Thyroid gland (tissue), 4 donors: ENCODE measurements around the gene SOCS3. TPM values are rescaled to one million over a fixed set of nuclear protein-coding genes. Genes with fewer than 3 reads are reported as not detected.

ENCODE experiments used
- DNase-seq, 2 donors: peaks; one replicate each; pipeline ENCODE4 v3.0.0-alpha.2; 2019
- H3K27ac ChIP-seq, 3 donors: fragments of 200-600 bp; sonication (generic); 1 replicate in 2 of 3; 2 replicates in 1 of 3; pipeline ENCODE4 v1.5.1; 2016 to 2019; ENCODE audit warnings: mild to moderate bottlenecking in 1 of 3, moderate library complexity in 1 of 3
- H3K27me3 ChIP-seq: fragments of 200-600 bp; sonication (generic); one replicate; pipeline ENCODE4 v1.5.1; 2019
- H3K36me3 ChIP-seq, 2 donors: fragments of 200-600 bp; sonication (generic); one replicate each; pipeline ENCODE4 v1.5.1; 2016 to 2019
- H3K4me1 ChIP-seq, 2 donors: fragments of 200-600 bp; sonication (generic); one replicate each; pipeline ENCODE4 v1.5.1; 2017 to 2019
- H3K4me3 ChIP-seq, 3 donors: fragments of 200-600 bp; sonication (generic); replicated peaks in 1 of 3; 1 replicate in 2 of 3; 2 replicates in 1 of 3; pipeline ENCODE4 v1.5.1; 2016; ENCODE audit warnings: mild to moderate bottlenecking in 1 of 3
- H3K9me3 ChIP-seq: fragments of 200-600 bp; sonication (generic); one replicate; pipeline ENCODE4 v1.5.1; 2017
- POLR2A ChIP-seq, 2 donors: fragments of 450-650 bp; IDR thresholded peaks; one replicate each; pipeline ENCODE4 v1.6.1; 2017; ENCODE audit warnings: antibody characterized with exemption in 2 of 2, mild to moderate bottlenecking in 2 of 2, moderate library complexity in 1 of 2
- WGBS, 2 donors: methylation state at CpG; one replicate each; pipeline ENCODE4 v1.1.5; 2017; 5-methylcytosine and 5-hydroxymethylcytosine counted together
- intact Hi-C: fragments of 100-400 bp; cut with DNase I; formaldehyde crosslinking; loops from one replicate; pipeline ENCODE4 v1.15.1; 2023
- total RNA-seq, 4 donors: library from RNA; depleted of rRNA; stranded (reverse); fragments of >200 nt; gene quantifications; one replicate each; pipeline ENCODE4 v1.2.3, GENCODE V29; 2016
- TF ChIP-seq, protein P1 (sequence below), 6 experiments: fragments of 200-600 bp in 3 of 6; fragments of 450-650 bp in 3 of 6; sonication (generic) in 3 of 6; IDR thresholded peaks; one replicate each; pipeline ENCODE4 v1.5.1; 2016 to 2019; ENCODE audit warnings: antibody characterized with exemption in 6 of 6, mild to moderate bottlenecking in 2 of 6, inconsistent platforms in 1 of 6, moderate library complexity in 1 of 6

Gene SOCS3
- total RNA-seq, 4 donors from 2014 or later: 9.2 to 110 (median 33.3) TPM

DNA sequence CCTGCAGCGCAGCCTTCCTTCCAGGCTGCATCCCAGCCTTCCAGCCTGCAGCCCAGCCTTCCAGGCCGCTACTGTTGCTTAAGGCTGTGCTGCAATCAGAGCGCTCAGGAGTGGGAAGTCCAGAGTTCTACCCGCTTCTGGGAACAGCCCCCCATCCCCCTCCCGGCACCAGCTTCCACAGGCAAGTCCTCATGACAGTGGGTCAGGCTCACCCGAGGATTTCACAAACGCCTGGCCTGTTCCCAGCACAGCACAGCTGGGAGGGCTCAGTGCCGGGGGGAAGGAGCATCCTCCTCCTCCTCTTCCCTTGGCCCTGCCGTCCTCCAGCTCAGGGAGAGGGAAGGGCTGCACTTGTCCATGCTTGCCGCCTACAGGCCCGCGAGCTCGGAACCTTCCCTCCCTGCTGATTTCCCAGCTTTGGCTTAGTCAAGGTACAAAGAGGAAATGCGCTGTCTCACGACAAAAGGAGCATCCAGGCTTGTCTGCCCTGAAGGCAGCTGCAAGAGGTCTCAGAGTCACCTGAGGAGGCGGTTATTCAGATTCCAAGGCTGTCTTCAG is 8.3 kb downstream of the SOCS3 start:
- no peak for TF ChIP-seq POLR2A (IDR thresholded peaks at IDR 0.05)
- TF ChIP-seq, protein P1, sequence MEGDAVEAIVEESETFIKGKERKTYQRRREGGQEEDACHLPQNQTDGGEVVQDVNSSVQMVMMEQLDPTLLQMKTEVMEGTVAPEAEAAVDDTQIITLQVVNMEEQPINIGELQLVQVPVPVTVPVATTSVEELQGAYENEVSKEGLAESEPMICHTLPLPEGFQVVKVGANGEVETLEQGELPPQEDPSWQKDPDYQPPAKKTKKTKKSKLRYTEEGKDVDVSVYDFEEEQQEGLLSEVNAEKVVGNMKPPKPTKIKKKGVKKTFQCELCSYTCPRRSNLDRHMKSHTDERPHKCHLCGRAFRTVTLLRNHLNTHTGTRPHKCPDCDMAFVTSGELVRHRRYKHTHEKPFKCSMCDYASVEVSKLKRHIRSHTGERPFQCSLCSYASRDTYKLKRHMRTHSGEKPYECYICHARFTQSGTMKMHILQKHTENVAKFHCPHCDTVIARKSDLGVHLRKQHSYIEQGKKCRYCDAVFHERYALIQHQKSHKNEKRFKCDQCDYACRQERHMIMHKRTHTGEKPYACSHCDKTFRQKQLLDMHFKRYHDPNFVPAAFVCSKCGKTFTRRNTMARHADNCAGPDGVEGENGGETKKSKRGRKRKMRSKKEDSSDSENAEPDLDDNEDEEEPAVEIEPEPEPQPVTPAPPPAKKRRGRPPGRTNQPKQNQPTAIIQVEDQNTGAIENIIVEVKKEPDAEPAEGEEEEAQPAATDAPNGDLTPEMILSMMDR (IDR thresholded peaks at IDR 0.05): no peak
- Histone ChIP-seq H3K27ac (peak overlapping the region in 2 of 3 donors; percentile 80 to 94), H3K36me3 (no peaks in the 10 kb centered on the region), H3K9me3 (no peaks in the 10 kb centered on the region), H3K4me1 (peaks cover 24 to 68% of the 10 kb centered on the region in 2 donors), H3K4me3 (no peak overlapping the region), H3K27me3 (no peaks in the 10 kb centered on the region)
- whole genome bisulfite sequencing, 2 donors: 54 to 57% methylated on average over 9 to 12 of the region's 16 CpGs
- intact Hi-C loops: no loop called here
- DNase-seq: peak; percentile 69 to 78

DNA sequence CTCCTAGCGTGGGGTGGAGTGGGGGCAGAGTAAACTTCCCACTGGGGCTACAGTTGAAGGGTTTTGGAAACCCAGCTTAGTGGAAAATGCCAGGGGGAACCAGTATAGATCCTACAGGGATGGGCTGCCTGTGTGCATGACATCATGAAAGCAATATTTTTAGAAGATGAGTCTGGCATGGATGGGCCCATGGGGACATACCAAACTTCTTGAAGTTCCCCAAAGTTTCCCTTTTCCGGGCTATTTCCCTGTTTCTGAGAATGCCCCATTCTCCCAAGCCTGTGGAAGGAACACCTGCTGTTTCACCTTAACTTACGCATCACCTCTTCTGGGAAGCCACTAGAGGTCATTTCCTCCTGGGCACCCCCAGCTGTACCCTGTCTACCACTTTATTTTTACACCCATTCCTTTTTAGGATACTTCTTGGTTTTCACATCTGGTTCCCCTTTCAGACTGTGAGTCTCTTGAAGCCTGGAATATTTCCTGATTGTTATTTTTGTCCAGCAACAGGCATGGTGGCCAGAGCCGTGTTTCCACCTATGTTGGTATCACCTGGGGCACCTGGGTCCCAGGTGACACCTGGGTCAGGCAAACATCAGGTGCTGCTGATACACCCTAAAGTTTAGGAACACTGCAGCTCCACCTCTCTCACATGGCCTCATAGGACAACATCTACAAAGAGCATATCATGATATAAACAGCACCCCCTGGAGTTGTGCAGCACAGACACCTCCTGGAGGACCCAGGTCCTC is 9.8 kb downstream of the SOCS3 start:
- Histone ChIP-seq H3K36me3 (no peaks in the 10 kb centered on the region), H3K4me3 (no peak overlapping the region), H3K27me3 (no peaks in the 10 kb centered on the region), H3K4me1 (peaks cover 24 to 64% of the 10 kb centered on the region in 2 donors), H3K9me3 (no peaks in the 10 kb centered on the region), H3K27ac (no peak overlapping the region)
- TF ChIP-seq, protein P1 (IDR thresholded peaks at IDR 0.05): no peak
- no peak for TF ChIP-seq POLR2A (IDR thresholded peaks at IDR 0.05)
- 74 to 79% methylated on average over 4 of the region's 4 CpGs for WGBS, 2 donors
- no peak for DNase-seq
- intact Hi-C loops: no loop called here

DNA sequence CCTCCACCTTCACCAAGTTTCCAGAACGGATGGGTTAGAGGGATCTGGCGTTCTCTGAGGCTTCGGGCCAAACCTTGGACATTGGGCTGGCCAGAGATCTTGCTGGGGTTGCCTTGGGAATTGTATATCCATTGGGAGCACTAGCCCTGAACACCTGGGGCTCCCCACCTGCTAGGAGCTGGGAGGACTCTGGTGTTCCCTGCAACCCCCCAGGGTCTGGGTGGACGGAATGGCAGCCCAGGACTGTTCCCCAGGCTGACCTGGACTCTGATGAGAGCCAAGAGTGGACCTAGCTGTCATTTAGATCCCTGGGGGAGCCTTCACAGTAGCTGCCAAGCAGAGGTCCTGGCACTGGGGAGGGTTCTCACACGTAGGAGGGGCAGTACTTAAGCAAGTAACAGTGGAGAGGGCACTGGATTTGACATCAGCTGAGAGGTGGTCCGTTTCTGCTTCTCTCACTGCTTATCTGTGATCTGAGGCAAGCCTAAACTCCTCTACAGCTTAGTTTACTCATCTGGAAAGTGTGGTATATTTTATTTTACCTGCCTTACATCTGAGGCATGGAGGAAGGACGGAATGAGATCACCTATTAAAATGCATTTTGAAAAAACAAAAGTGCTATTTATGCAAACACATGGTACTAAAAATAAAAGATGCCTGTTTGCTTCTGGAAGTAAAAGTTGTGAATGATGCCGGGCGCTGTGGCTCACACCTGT is 11.7 kb downstream of the SOCS3 start:
- TF ChIP-seq, protein P1 (IDR thresholded peaks at IDR 0.05): no peak
- TF ChIP-seq POLR2A (IDR thresholded peaks at IDR 0.05): no peak
- H3K4me1 ChIP-seq: peaks cover 19 to 54% of the 10 kb centered on the region in 2 donors
- WGBS, 2 donors: 78 to 84% methylated on average over 8 to 9 of the region's 9 CpGs
- no peaks in the 10 kb centered on the region for H3K9me3 ChIP-seq
- H3K27me3 ChIP-seq: no peaks in the 10 kb centered on the region
- H3K27ac ChIP-seq: peak overlapping the region in 1 of 3 donors; percentile 20
- DNase-seq: no peak
- H3K4me3 ChIP-seq: no peak overlapping the region
- no peaks in the 10 kb centered on the region for H3K36me3 ChIP-seq
- intact Hi-C loops: no loop called here

DNA sequence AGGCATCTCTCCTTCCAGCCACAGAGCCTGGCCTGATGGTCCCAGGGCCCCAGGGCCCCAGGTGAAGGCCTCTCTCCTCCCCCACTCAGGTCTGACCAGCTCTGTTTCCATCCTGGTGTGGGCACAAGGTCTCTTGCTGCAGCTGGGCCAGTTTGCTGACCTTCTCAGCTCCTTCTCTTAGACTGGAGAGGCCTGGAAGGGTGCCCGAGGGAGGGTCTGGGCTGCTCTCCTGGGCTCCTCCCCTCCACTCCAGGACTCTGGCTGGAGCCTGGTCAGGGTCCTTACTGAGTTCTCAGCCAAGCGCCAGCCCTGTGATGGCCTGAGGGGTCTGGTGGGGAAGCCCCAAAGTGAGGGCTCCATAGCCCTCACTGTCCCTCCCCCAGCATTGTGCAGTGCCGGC is 12.4 kb downstream of the SOCS3 start:
- no peaks in the 10 kb centered on the region for H3K27me3 ChIP-seq
- TF ChIP-seq POLR2A (IDR thresholded peaks at IDR 0.05): no peak
- intact Hi-C loops: no loop called here
- WGBS, 2 donors: 0 to 49% methylated on average over 1 to 3 of the region's 3 CpGs
- no peaks in the 10 kb centered on the region for H3K9me3 ChIP-seq
- no peaks in the 10 kb centered on the region for H3K36me3 ChIP-seq
- DNase-seq: peak; percentile 88 to 92
- H3K4me1 ChIP-seq: peaks cover 24 to 57% of the 10 kb centered on the region in 2 donors
- no peak overlapping the region for H3K4me3 ChIP-seq
- H3K27ac ChIP-seq: peak overlapping the region in 1 of 3 donors; percentile 20

DNA sequence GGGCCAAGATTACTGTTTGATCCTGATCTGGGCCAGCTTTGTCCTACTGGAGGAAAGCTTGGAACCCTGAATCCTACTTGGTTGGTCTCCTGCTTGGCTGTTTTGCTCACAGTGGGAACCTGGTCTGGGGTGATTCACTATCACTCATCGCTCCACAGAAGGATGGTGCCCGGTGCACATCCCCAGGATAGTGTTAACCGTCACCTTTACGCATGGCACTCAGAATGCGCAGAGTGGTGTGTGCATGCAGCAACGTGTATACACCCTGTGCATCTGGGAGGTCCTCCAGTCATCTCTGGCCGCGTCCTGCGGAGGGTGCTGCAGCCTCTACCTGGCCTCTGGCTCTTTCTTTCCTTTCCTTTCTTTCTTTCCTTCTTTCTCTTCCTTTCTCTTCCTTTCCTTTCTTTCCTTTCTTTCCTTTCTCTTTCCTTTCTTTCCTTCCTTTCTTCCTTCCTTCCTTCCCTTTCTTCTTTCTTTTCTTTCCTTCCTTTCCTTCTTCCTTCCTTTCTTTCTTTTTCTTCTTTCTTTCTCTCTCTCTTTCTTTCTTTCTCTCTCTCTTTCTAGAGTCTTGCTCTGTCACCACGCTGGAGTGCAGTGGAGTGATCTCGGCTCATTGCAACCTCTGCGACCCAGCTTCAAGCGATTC is 13.1 kb downstream of the SOCS3 start:
- TF ChIP-seq, protein P1 (IDR thresholded peaks at IDR 0.05): no peak
- DNase-seq: no peak
- WGBS, 2 donors: 94 to 97% methylated on average over 12 to 13 of the region's 13 CpGs
- Histone ChIP-seq H3K27me3 (no peaks in the 10 kb centered on the region), H3K4me3 (no peak overlapping the region), H3K4me1 (peaks cover 21 to 55% of the 10 kb centered on the region in 2 donors), H3K27ac (no peak overlapping the region), H3K9me3 (no peaks in the 10 kb centered on the region), H3K36me3 (no peaks in the 10 kb centered on the region)
- intact Hi-C loops: no loop called here
